Dermis microvascular lymphatic vessel endothelial cell (primary cell): ENCODE results near the gene SMIM10L2A. TPM values are rescaled to one million over a fixed set of nuclear protein-coding genes. Genes with fewer than 3 reads are reported as not detected.
"Not testable (repeated sequence)": the region's sequence is repeated elsewhere in the genome, so short reads cannot be mapped to it uniquely, and the experiment has no call there.

Experiments
- DNase-seq, 2 donors: peaks; one replicate each; pipeline versions ENCODE4 v3.0.0 to v3.0.0-alpha.2; 2010; ENCODE audit warnings: low read depth in 2 of 2
- total RNA-seq: library from RNA; depleted of rRNA; stranded (reverse); fragments of >200 nt; gene quantifications from 2 replicates; pipeline ENCODE4 v1.2.1, GENCODE V29; 2014

Gene SMIM10L2A
- total RNA-seq = 0.90 and 1.6 TPM in 2 replicates

GRCh38 chrX:135421932-135422809 is at the start of gene SMIM10L2A:
Gene SMIM10L2A (plus strand): TSS chrX:135421944. CDS start chrX:135422132, 188 bp downstream.
- DNase-seq = no peak

GRCh38 chrX:135373357-135373756 is 48.4 kb upstream of the SMIM10L2A start:
- no peak for DNase-seq

DNA sequence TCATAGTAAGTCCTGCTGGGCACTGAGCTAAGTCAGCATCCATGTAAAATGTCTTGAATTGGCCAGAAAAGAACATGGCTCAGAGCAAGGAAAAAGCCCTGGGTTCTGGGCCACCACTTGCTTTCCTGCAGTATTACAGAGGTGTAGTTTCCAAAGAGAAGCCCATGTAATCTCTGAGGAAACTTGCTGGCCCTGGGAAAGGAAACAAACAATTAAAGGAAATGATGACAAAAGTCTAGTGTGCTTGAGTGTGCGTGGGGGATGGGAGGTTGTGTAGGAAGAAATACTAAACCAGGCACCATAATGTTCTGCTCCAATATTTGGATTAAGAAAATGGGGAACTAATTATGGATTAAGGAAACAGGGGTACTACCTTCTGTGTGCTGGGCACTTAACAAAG is 39.5 kb upstream of the SMIM10L2A start:
- peak in 1 of 2 donors; percentile 76 for DNase-seq

GRCh38 chrX:135383249-135383648 is 38.5 kb upstream of the SMIM10L2A start:
- peak in 1 of 2 donors; percentile 26 for DNase-seq

DNA sequence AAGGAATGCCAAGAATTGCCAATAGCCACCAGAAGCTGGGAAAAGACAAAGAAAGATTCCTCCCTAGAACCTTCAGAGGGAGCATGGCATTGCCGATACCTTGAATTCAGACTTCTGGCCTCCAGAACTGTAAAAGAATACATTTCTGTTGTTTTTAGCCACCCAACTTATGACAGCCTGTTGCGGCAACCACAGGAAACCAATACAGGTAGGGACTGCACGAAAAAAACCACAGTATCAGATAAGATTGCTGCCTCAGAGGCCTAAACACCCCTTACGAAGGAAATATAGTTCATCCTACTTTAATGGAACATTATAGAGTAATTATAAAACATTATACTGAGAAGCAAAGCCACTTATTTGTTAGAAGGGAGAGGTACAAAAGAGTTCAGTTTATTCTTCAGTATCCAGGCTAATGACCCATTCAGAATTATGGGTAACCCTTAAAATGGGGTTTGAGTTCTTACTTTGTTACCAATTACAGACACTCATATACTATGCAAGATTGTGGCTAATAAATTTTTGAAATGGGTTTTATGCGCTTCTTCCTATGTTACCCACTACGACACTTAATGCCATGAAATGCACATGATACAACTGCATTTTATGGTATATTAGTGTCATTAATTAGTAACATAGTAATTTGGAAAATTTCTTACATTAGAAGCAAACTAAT is 37.4 kb upstream of the SMIM10L2A start:
- no peak for DNase-seq

- DNase-seq = no peak
These were observed 32.9 kb upstream of the SMIM10L2A start for GRCh38 chrX:135388841-135389240.

- peak in 1 of 2 donors; percentile 24 for DNase-seq
These were observed 32.5 kb upstream of the SMIM10L2A start for GRCh38 chrX:135389243-135389642.

- peak in 1 of 2 donors; percentile 29 for DNase-seq
These were observed 32.0 kb upstream of the SMIM10L2A start for GRCh38 chrX:135389717-135390116.

DNA sequence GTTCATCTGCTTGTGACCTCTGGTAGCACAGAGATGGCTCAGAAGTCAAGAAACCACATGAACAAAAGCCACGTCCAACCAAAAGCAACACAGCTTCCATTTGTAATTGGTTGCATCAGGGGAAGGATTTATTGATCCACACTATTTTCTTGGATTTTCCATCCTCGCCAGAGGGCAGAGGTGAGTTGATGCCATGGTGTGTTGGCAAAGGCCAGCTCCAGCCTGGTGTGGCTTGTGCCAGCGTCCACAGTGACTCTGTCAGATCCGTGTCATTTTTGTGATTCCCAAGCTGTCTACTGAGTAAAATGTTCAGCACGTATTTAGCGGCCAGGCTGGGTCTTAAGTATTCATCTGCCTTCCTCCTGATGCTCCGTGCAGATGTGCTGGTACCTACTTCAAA is 30.0 kb upstream of the SMIM10L2A start:
- DNase-seq = no peak

DNA sequence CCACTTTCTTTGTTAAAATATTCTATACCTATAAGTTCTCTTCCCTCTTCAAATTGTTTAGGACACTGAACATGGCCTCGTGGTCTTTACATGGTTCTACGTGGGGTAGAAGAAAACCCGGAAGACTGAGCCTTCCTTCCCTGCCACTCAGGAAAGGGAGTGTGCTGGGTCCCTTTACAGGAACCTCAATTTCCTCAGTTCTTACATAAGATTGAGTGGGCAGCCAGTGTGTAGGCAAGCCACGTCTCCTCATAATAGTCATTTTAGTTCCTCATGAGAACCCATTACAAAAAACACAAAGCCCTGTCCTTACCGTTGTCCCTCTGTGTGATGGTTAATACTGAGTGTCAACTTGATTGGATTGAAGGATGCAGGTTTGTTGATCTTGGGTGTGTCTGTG is 28.7 kb upstream of the SMIM10L2A start:
- no peak for DNase-seq

DNA sequence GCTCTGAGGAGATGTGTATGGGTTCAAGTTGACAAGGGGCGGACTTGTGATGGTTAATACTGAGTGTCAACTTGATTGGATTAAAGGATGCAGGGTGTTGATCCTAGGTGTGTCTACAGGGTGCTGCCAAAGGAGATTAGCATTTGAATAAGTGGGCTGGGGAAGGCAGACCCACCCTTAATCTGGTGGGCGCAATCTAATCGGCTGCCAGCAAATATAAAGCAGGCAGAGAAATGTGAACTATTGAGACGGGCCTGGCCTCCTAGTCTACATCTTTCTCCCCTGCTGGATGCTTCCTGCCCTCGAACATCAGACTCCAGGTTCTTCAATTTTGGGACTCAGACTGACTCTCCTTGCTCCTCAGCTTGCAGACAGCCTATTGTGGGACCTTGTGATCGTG is 26.7 kb upstream of the SMIM10L2A start:
- no peak for DNase-seq

GRCh38 chrX:135396109-135396508 is 25.6 kb upstream of the SMIM10L2A start:
- DNase-seq = peak; percentile 91 to 92

DNA sequence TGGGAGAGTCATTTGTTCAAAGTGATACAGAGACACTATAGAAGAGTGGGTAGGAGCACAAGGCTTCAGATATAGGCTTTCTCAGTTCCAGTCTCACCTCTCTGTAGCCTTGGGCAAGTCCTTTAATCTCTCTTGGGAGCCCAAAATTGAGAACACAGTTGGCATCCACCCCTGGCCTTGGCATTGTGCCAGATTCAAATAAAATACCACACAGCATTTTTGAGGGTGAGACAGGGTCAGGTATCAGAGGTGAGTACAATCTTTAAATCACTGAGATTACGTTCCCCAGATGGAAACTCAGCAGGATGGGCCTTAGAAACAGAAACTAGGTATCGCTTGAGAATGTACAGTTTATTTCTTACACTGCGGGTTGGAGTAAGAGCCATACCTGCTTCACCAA is 25.2 kb upstream of the SMIM10L2A start:
- no peak for DNase-seq

GRCh38 chrX:135397652-135398051 is 24.1 kb upstream of the SMIM10L2A start:
- no peak for DNase-seq

- DNase-seq = no peak
These were observed 18.4 kb upstream of the SMIM10L2A start for GRCh38 chrX:135403374-135403773.

GRCh38 chrX:135406428-135406827 is 15.3 kb upstream of the SMIM10L2A start:
- DNase-seq = not testable (repeated sequence)

GRCh38 chrX:135408794-135409193 is 12.9 kb upstream of the SMIM10L2A start:
- DNase-seq = no peak

DNA sequence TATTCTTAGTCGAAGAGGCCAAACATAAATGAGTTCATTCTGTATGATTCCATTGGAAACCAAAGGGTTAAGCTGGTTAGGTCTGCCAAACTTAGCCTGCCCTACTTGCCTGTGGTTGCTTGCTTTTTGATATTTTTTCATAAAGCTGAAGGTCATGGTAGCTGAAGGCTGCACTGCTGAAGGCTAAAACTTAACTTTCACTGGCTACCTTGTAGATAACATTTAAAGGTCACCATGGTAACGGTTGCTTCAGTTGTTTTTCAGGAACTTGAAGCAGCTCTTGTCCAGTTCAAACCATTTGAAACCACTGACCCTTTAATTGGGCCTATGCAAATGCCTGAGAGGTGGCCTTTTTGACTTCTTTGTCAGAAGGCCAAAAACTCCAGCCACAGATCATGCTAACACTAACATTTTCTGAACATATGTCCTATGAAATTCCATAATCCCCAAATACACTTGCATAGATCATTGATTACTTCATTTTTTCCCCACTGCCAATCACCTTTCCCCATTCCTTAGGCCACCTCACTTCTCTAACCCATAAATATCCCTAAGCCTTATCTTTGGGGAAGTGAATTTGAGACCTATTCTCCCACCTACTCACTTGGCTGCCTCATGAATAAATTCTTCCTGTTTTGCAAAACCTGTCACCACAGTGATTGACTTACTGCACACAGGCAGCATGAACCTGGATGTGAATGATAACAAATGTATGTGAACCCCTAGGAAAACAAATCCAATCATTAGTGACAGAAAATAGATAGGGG is 10.7 kb upstream of the SMIM10L2A start:
- peak; percentile 6 to 17 for DNase-seq

DNA sequence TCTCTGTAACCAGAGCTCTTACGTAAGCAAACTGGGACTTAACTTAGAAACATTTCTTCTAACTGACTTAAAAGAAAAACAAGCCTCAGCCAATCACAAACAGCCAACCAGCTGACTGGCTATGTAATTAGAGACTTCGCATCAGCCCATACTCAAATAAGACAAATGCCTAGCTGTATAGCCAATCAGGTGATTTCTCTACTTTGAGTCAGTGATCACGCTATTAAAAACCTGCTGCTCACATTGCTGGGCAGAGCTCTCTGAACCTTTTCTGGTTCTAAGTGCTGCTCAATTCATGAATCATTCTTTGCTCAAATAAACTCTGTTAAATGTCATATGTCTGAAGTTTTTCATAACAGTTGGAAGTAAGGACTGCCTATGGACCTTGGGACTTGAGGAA is 9.9 kb upstream of the SMIM10L2A start:
- no peak for DNase-seq

DNA sequence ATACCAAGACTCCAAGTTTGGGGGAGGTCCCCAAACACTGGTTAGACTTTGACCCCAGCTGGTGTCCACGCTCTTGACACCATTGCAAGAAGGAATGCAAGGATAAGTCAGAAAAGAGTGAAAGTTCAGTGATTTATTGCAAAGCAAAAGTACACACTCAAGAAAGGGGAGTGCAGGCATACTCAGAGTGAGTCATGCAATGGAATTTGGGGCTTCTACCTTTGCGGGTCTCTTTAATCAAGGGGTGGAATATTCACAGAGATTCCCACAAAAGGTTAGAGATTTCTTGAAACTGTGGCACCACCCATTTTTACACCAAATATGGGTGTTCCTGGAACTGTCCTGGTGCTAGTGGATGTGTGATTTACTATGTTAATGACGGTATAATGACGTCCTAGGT is 5.2 kb upstream of the SMIM10L2A start:
- no peak for DNase-seq

DNA sequence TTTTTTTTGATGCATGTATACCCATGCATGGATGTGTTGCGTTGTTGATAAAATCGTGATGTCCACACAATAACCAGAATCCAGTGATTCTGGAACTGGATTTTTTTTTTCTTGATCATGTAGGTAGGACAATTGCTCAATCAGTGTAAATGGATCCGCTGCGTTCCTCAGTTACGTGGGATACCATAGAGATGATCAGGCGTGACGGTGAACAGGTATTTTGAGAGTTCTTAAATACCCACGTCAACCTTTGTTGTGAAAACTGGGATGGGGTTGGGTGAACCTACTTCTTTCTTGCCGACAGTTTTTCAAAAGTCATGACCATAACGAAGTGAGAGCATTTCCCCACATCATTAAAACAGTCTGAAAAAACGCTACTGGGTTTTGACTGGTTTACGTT is 913 bp upstream of the SMIM10L2A start:
- no peak for DNase-seq

- peak; percentile 51 to 81 for DNase-seq
These were observed 210 bp upstream of the SMIM10L2A start for GRCh38 chrX:135421537-135421931.
